Measurements from ENCODE around the gene SND1.

- TF ChIP-seq CTCF (IDR thresholded peaks at IDR 0.05; ENCODE audit: low read length) (no peak), EZH2 (IDR thresholded peaks at IDR 0.05; ENCODE audit: borderline replicate concordance, low read length) (no peak)
These were observed 288.6 kb downstream of the SND1 start for GRCh38 chr7:127940381-127941160.

Measured in OCI-LY1 (cell line).